ENCODE data around the gene FALEC.

The FALEC gene

DNA sequence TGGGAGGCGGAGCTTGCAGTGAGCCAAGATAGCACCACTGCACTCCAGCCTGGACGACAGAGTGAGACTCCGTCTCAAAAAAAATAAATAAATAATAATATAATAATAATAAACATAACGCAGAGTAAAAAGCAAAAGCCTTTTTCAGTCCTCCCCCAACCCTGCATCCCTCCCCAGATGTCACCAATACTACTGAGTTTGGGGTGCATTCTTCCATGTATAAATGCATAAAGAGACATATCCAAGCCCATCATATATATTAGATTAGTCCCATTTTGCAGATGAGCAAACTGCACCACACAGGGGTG lies 32.7 kb downstream of the FALEC start:
- FAIRE-seq: no peak

DNA sequence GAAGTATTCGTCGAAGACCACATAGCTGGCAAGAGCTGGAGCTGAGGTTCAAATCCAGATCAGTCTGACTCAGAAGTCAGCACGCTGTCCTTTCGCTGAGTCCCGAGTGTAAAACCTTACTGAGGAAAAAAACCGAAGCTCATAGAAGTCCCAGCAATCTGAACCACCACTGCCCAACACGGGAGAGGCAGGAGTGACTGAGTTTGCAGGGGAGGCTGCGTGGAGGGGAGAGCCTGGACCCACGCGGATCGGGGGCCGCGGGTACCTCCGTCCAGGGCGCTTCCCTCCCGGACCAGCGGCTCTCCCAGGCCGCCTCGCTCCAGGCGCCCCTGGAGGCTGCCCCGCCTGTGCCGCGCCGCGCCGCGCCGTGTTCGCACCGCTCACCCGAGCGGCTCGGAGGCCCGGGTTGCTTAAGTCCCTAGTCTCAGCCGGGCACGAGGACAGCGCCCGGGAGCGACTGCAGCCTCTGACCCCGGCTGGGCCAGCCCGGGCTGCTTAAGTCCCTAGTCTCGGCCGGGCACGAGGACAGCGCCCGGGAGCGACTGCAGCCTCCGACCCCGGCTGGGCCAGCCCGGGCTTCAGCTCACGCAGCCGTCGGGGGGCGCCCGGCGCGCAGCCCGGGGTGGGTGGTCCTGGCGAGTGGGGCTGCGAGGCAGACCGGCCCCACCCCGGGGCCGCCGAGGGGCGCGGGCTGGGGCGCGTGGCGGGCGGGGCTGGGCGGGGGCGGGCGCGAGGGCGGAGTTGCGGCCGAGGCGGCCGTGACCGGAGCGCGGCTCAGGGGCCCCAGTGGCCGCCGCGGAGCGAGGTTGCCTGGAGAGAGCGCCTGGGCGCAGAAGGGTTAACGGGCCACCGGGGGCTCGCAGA lies 33.3 kb downstream of the FALEC start, which contains the start of gene ADAMTSL4:
Gene ADAMTSL4 (plus strand): TSS at position 777 of the 864 bp plus-strand sequence. CDS start 2,881 bp downstream, outside the sequence.
- no peak for FAIRE-seq

DNA sequence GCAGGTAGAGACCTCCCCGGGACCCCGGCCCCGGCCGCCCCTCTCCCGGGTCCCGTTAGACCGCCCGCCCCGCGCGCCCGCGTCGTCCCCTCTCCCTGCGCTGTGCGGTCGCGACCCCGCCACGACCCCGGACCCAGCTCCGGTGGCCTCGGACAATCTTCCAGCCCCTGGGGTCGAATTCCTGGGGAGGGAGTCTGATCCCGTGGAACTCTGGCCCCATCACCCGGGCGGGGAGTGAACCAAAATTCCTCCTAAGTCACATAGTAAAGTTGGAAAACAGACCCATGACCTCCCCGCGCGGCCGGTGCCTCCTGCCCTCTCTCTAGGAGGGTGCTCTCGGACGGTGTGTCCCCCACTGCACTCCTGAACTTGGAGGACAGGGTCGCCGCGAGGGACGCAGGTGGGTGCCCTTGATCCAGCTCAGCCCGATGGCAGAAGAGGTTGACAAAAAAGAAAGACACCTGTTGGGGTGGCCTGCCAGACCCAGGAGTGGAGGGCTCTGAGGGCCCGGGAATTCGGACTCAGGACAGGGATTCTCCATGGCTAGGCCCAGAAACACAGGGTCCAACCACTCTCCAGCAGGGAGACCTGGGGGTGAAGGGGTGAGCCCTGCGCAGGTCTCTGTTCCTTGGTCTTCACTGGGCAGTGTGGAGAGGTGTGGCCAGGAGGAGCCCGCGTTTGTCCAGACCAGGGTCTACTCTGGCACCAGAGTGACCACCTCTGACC lies 34.1 kb downstream of the FALEC start:
- no peak for FAIRE-seq

DNA sequence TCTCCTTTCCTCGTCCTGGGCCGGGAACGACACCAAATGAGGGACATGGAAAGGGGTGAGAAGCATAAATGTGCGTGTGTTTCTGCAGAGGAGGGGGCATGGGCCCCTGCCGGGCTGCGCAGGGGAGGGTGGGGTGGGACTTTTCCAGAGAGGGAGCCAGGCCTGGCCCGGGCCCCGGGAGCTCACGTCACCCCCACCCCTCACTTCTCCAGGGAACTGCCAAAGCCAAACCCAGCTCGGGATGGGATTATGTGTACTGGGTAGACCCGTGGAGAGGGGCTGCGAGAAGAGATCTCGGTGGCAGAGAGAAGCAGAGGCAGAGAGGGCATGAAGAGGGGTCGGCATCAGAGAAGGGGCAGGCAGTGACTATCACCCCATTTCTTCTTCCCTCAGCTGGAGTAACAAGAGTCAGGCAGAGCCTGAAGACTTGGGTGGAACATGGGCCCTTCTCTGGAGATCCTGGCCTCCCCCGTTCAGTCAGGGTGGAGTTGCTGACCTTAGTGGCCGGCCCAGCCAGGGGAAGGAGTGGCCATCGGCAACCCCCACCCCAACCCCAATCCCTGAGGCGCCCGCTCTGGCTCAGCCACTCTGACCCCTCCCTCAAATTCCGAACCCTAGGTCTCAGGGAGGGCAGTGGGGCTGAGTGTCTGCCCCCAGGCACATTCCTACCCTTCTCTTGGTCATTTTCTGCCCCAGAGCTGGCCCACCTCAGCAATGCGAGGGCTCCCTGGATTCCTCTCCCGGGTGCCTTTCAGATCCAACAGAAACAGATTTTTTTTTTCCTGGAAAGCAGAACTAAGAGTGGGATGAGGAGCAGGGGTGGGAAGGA lies 34.9 kb downstream of the FALEC start:
- no peak for FAIRE-seq

DNA sequence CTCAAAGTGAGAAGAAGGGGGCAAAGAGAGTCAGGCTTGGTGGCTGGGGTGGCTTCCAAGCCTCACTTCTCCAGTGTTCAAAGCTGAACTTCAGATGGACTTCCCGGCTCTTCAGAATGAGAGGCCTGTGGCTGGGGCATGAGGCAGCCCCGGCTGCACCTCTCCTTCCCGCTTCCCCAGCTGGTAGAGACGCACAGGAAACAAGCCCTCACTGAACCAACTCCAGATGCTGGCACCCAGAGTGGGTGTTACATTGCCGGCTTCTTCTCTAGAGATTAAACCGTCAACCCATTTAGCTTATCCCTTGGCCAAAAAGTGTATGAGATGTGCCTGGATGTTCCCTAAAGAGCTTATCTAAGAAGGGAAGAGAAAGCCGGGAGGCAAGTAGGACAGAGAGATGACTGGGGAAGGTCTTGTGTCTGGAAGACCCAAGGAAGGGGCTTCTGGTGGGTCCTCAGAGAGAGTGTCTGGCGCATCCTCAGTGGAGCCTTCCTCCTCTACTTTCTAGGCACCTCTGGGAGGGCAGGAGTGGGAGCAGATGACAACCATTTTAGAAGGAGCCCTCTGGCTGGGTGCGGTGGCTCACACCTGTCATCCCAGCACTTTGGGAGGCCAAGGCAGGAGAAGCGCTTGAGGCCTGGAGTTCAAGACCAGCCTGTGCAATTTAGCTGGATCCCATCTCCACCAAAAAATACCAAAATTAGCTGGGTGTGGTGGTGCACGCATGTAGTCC lies 35.7 kb downstream of the FALEC start:
- no peak for FAIRE-seq

DNA sequence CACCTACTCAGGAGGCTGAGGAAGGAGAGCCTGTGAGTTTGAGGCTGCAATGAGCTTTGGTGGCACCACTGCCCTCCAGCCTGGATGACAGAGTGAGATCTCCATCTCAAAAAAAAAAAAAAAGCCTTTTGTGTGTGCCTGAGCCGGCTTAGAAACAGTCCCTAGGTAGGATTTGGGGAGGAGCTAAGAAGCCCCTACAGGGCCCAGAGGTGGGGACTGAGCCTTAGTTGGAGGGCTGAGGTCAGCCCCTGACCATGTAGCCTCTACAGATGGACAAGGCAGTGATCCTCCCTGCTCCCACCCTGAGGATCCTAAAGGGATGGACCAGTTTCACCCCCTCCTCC lies 36.2 kb downstream of the FALEC start:
- no peak for FAIRE-seq

DNA sequence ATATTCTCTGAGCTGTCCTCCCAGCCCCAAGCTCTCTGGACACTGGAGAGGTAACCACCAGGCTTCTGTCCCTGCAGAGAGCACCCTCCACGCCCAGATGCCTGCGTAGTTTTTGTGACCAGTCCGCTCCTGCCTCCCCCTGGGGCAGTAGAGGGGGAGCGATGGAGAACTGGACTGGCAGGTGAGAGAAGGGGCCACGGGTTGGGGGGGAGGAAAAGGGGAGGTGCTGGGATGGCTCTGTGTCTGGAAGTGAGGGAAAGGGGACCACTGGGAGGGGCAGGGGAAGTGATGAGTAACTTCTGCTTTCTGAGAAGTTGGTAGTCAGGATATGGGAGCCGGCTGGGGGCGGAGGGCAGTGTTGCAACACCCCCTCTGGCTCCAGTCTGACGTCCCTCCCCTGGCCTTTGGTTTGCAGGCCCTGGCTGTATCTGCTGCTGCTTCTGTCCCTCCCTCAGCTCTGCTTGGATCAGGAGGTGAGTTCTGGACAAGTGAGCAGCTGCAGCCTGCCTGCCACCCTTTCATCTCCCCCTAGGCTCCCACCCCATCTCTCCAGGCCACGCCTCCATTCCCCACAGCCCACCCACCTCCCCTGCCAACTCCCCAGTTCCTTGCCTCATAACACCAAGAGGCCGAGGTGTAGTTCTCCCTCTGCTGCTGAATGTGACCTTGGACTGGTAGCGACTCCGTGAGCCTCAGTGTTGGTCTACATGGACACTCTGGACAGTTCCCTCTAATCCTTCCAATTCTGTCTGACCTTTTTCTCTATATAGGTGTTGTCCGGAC lies 36.8 kb downstream of the FALEC start:
- FAIRE-seq: no peak

DNA sequence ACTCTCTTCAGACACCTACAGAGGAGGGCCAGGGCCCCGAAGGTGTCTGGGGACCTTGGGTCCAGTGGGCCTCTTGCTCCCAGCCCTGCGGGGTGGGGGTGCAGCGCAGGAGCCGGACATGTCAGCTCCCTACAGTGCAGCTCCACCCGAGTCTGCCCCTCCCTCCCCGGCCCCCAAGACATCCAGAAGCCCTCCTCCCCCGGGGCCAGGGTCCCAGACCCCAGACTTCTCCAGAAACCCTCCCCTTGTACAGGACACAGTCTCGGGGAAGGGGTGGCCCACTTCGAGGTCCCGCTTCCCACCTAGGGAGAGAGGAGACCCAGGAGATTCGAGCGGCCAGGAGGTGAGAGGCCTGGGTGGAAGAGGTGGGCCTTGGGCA lies 37.3 kb downstream of the FALEC start:
- no peak for FAIRE-seq

DNA sequence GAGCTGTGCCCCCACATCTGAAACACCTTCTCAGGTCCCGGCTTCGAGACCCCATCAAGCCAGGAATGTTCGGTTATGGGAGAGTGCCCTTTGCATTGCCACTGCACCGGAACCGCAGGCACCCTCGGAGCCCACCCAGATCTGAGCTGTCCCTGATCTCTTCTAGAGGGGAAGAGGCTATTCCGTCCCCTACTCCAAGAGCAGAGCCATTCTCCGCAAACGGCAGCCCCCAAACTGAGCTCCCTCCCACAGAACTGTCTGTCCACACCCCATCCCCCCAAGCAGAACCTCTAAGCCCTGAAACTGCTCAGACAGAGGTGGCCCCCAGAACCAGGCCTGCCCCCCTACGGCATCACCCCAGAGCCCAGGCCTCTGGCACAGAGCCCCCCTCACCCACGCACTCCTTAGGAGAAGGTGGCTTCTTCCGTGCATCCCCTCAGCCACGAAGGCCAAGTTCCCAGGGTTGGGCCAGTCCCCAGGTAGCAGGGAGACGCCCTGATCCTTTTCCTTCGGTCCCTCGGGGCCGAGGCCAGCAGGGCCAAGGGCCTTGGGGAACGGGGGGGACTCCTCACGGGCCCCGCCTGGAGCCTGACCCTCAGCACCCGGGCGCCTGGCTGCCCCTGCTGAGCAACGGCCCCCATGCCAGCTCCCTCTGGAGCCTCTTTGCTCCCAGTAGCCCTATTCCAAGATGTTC lies 38.0 kb downstream of the FALEC start:
- FAIRE-seq: no peak

DNA sequence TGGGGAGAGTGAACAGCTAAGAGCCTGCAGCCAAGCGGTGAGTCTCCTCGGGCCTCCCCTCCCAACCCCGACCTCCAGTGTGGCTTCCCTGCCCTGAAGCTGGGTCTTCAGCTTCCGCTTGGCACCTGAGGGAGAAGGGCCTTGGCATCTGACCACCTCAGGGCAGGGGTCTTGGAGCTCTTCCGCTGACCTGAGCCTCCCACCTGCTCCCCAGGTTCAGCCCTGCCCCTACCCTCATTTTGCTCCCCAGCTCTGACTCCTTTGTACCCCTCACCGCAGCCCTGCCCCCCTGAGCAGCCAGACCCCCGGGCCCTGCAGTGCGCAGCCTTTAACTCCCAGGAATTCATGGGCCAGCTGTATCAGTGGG lies 38.5 kb downstream of the FALEC start:
- FAIRE-seq: no peak

DNA sequence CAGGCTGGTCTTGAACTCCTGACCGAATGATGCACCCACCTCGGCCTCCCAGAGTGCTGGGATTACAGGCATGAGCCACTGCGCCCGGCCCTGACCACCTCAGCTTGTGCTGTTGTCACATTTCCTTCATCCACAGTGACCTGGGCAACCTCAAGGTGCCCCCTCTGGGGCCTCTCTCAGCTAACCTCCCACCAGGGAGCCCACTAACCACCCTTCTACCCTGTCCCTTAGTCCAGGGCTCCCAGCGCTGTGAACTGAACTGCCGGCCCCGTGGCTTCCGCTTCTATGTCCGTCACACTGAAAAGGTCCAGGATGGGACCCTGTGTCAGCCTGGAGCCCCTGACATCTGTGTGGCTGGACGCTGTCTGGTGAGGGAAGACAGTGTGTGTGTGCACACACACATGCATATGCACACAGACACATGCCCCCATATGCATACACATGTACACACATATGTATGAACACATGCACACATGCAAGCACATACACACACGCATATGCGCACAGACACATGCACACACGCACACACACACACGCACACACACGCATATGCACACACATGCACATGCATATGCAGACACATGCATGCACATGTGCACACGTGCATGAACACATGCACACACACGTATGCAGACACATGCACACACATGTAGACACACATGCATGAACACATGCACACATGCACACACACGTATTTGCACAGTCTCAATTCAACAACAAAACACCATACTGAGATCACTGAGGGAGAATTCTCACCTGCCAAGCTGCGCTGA lies 39.8 kb downstream of the FALEC start:
- FAIRE-seq: no peak

DNA sequence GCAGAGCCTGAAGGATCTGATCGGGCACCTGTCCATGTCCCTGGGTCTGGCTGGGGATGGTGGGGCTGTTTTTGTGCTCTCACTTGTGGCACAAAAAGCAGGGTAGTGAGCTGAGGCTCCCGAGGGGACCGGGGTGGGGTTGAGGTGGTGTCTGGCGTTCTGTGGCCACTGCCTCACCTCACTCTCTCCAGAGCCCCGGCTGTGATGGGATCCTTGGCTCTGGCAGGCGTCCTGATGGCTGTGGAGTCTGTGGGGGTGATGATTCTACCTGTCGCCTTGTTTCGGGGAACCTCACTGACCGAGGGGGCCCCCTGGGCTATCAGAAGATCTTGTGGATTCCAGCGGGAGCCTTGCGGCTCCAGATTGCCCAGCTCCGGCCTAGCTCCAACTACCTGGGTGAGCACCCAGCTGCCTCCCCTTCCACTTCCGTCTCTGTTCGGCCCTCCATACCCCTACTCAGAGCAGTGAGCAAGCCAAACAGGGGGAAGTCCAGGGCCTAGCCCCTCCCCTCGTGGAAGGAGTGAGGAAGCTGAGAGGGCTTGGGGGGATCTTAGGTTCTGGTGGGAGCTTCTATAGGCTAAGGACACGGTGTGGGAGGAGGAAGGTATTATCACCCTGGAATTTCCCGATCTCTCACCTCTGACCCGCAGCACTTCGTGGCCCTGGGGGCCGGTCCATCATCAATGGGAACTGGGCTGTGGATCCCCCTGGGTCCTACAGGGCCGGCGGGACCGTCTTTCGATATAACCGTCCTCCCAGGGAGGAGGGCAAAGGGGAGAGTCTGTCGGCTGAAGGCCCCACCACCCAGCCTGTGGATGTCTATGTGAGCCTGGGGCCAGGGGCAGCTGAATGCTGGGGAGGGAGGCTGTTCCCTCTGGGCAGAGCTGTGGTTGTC lies 40.7 kb downstream of the FALEC start:
- FAIRE-seq: no peak

DNA sequence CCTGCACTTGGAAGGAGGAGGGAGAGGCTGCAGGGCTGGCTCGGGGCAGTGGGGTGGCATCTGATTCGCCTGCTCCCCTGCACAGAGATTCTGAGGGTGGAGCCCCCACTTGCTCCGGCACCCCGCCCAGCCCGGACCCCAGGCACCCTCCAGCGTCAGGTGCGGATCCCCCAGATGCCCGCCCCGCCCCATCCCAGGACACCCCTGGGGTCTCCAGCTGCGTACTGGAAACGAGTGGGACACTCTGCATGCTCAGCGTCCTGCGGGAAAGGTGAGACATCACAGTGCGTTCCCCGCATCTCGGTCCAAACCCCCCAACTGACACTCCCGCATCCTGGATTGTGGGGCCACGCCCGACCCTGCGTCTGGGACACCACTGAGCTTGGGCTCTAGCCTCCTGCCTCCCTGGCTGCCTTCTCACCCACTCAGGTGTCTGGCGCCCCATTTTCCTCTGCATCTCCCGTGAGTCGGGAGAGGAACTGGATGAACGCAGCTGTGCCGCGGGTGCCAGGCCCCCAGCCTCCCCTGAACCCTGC lies 41.6 kb downstream of the FALEC start:
- no peak for FAIRE-seq

DNA sequence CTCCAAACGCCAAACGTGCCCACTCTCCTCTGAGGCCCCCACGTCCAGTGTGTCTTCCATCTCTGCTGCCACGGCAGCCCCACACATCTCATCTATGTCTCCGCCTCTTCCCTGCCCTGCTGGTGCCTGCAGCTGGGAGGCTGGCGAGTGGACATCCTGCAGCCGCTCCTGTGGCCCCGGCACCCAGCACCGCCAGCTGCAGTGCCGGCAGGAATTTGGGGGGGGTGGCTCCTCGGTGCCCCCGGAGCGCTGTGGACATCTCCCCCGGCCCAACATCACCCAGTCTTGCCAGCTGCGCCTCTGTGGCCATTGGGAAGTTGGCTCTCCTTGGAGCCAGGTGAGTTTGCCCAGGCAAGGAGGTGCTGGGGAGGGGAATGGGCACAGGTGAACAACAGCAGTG lies 42.3 kb downstream of the FALEC start:
- FAIRE-seq: no peak

DNA sequence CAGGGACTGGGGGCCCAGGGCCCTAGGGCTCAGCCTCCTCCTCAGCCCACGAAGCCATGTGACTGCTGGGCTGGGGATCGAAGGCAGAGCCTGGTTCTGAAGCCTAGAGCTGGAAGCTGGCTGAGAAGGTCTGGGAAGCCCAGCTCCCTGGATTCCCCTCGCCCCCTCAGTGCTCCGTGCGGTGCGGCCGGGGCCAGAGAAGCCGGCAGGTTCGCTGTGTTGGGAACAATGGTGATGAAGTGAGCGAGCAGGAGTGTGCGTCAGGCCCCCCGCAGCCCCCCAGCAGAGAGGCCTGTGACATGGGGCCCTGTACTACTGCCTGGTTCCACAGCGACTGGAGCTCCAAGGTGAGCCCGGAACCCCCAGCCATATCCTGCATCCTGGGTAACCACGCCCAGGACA lies 42.8 kb downstream of the FALEC start:
- FAIRE-seq: no peak

DNA sequence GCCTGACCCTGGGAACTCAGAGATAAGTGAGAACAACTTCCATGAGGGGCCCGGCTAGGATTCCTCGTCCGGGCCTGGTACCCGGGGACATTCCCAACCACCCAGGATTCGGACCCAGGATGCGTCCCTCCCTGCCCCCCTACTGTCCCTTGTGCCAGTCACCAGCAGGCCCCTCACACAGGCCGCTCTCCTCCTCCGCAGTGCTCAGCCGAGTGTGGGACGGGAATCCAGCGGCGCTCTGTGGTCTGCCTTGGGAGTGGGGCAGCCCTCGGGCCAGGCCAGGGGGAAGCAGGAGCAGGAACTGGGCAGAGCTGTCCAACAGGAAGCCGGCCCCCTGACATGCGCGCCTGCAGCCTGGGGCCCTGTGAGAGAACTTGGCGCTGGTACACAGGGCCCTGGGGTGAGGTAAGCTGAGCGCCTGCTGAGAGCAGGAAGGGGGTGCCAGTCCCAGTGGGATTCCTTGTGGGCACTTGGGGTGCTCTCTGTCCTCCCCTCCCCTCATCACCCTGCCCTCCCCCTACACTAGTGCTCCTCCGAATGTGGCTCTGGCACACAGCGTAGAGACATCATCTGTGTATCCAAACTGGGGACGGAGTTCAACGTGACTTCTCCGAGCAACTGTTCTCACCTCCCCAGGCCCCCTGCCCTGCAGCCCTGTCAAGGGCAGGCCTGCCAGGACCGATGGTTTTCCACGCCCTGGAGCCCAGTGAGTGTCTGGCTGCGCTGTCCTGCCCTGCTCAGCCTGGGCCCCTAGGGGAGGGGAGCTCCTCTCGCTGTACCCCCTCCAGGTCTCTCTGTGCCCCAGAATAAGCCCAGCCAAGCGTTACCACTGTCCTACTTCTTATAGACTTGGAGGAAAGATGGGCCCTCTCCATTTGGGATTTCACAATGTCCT lies 43.5 kb downstream of the FALEC start:
- no peak for FAIRE-seq

DNA sequence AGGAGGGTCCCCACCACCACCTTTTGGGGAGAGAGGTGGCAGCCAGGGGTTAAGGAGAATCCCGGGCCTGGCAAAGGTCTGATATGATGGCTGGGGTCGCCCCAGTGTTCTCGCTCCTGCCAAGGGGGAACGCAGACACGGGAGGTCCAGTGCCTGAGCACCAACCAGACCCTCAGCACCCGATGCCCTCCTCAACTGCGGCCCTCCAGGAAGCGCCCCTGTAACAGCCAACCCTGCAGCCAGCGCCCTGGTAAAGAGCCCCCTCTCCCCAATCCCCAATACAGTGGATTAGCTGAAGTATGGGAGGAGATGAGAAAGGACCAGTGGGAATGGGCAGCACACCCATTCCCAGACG lies 44.1 kb downstream of the FALEC start:
- no peak for FAIRE-seq

DNA sequence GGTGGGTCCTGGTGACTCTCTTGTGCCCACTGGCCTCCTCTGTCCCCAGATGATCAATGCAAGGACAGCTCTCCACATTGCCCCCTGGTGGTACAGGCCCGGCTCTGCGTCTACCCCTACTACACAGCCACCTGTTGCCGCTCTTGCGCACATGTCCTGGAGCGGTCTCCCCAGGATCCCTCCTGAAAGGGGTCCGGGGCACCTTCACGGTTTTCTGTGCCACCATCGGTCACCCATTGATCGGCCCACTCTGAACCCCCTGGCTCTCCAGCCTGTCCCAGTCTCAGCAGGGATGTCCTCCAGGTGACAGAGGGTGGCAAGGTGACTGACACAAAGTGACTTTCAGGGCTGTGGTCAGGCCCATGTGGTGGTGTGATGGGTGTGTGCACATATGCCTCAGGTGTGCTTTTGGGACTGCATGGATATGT lies 44.5 kb downstream of the FALEC start:
- FAIRE-seq: no peak
